ENCODE data around the gene GLIS1. TPM values are rescaled to one million over a fixed set of nuclear protein-coding genes. Genes with fewer than 3 reads are reported as not detected.

Gene GLIS1
- total RNA-seq, 2 donors from 2014 or later, result 0.16 TPM; not detected in 1

DNA sequence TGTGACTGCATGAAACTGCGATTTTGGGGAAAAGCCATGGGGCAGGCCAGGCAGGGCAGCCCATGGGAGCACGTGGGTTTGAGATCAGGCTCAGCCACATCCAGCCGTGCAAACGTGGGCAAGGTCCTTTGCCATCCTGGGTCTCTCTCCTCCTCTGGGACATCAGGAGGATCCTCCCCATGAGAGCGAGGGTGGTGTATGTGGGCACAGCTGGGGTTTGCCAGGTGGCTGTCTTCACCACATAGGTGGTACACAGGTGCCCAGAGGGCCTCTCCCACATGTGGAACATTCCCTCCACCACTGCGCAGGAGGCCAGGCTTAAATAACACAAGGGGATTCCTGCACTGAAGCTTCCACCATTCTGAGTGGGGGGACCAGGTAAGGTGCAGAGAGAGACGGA, 143.1 kb downstream of the GLIS1 start:
- Histone ChIP-seq H3K36me3 (no peaks in the 10 kb centered on the region), H3K9ac (ENCODE audit: low read depth in 2 of 2, low read length in 2 of 2) (no peak overlapping the region), H3K4me3 (no peak overlapping the region), H3K9me3 (no peaks in the 10 kb centered on the region), H3K27ac (no peak overlapping the region), H3K4me1 (no peaks in the 10 kb centered on the region), H3K27me3 (no peaks in the 10 kb centered on the region)
- intact Hi-C loops (cut with DNase I), result loop anchor here (10.0 kb wide), 1 partner anchor 111 kb away; no protein-coding TSS in a partner anchor
- no peak for DNase-seq
- TF ChIP-seq, protein P1, sequence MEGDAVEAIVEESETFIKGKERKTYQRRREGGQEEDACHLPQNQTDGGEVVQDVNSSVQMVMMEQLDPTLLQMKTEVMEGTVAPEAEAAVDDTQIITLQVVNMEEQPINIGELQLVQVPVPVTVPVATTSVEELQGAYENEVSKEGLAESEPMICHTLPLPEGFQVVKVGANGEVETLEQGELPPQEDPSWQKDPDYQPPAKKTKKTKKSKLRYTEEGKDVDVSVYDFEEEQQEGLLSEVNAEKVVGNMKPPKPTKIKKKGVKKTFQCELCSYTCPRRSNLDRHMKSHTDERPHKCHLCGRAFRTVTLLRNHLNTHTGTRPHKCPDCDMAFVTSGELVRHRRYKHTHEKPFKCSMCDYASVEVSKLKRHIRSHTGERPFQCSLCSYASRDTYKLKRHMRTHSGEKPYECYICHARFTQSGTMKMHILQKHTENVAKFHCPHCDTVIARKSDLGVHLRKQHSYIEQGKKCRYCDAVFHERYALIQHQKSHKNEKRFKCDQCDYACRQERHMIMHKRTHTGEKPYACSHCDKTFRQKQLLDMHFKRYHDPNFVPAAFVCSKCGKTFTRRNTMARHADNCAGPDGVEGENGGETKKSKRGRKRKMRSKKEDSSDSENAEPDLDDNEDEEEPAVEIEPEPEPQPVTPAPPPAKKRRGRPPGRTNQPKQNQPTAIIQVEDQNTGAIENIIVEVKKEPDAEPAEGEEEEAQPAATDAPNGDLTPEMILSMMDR (IDR thresholded peaks at IDR 0.05), result no peak

DNA sequence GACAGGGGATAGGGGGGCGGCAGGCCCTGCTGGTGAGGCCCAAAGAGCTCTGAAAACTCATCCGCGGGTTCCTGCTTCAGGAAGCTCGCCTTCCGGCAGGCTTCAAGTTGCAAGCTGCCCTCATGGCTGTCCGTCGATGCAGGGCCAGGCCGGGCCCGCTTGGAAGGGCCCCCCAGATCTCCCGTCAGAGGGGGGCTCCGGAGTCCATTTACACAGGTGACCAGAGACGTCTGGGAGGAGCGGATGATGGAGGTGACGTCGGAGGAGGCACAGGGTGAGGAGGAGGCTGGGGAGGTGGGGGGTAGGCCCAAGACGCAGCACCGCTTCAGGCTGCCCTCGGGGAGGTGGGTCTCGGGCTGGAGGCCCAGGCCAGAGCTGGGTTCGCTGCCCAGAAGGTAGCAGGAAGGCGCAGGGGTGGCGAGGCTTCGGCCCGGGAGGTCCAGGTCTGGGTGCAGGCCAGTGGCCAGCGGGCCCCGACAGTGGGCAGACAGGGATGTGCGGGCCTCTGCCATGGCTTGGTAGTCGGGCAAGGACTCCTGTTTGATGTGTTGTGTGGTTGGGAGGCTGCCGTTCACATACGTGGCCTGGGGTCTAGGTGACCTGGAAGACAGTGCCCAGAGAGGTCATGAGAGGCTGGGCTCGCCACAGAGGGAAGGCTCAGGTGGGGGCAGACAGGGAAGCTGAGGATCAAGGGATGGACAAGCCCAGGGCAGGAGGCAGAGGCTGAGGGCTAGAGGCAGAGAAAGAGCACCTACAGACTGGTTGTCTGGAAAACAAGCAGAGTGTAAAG, 144.4 kb downstream of the GLIS1 start:
- no peaks in the 10 kb centered on the region for H3K9me3 ChIP-seq
- no peaks in the 10 kb centered on the region for H3K4me1 ChIP-seq
- TF ChIP-seq, protein P1 (IDR thresholded peaks at IDR 0.05), result no peak
- H3K9ac ChIP-seq (ENCODE audit: low read depth in 2 of 2, low read length in 2 of 2), result no peak overlapping the region
- H3K27ac ChIP-seq, result no peak overlapping the region
- no peaks in the 10 kb centered on the region for H3K36me3 ChIP-seq
- intact Hi-C loops (cut with DNase I), result loop anchor here (10.0 kb wide), 1 partner anchor 110 kb away; no protein-coding TSS in a partner anchor
- no peak for DNase-seq
- H3K4me3 ChIP-seq, result no peak overlapping the region
- no peaks in the 10 kb centered on the region for H3K27me3 ChIP-seq

DNA sequence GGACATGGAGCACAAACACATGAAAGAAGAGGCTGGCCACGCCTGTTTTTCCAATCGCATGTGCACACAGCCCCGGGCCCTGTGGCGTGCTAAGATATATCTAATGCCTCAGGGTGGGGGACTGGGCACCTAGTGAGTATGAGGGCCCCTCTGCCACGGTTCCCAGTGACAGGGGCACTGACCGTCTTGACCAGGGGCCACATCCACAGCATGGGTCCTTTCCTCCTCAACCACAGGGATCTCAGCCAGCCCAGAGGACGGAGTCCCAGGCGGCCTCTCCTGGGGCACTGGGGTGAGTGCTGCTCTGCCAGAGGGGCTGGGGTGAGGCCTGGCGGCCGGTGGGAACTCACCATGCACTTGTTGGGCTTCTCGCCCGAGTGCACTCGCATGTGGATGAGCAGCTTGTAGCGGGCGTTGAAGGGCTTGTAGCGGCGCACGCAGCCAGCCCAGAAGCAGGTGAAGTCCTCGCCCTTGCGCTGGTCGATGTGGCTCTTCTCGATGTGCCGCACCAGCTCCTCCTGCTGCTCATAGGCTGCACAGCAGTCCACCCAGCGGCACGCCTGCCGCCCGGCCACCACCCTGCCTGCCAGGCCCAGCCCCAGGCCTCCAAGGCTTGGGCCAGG, 145.1 kb downstream of the GLIS1 start:
- no peak overlapping the region for H3K27ac ChIP-seq
- H3K9ac ChIP-seq (ENCODE audit: low read depth in 2 of 2, low read length in 2 of 2), result no peak overlapping the region
- H3K36me3 ChIP-seq, result no peaks in the 10 kb centered on the region
- H3K9me3 ChIP-seq, result no peaks in the 10 kb centered on the region
- TF ChIP-seq, protein P1 (IDR thresholded peaks at IDR 0.05), result peak; percentile 18
- no peaks in the 10 kb centered on the region for H3K27me3 ChIP-seq
- no peaks in the 10 kb centered on the region for H3K4me1 ChIP-seq
- intact Hi-C loops (cut with DNase I), result loop anchor here (10.0 kb wide), 1 partner anchor 109 kb away; no protein-coding TSS in a partner anchor
- DNase-seq, result no peak
- H3K4me3 ChIP-seq, result no peak overlapping the region

DNA sequence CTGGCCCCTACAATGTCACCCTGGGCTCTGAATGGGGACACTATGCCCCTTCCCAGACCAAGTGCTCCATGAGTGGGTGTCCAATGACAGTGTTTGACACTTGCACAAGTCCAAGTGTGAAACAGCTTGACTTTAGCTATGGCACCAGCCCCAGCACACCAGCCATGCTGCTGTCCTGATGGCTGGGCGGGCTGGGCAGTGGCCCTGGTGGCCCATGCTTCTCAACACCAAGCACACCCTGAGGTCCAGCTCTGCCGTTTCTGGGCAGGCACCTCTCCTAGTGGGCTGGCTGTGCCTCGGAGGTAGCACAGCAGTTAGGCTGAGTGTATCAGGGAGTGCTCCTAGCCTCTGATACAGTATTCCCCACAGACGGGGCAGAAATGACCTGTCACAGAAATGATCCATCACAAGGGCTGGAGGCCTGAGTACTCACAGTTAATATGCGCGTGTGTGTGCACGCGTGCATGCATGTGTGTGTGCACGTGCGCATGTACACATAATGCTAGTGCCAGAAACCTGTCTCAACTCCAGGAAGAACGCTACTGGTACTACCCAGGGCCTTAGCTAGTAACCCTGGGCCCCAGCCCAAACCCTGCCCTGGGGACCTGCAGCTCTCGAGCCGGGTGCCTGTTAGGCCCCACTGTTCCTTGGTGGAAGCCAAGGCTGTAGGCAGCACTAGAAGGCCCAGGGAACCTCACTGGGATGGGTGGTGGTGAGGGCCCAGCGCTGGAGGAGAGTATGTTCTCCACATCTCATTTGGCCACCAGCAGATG, 145.8 kb downstream of the GLIS1 start:
- Histone ChIP-seq H3K9ac (ENCODE audit: low read depth in 2 of 2, low read length in 2 of 2) (no peak overlapping the region), H3K27ac (no peak overlapping the region), H3K4me1 (no peaks in the 10 kb centered on the region), H3K4me3 (no peak overlapping the region), H3K36me3 (no peaks in the 10 kb centered on the region), H3K9me3 (no peaks in the 10 kb centered on the region), H3K27me3 (no peaks in the 10 kb centered on the region)
- intact Hi-C loops (cut with DNase I), result loop anchor here (10.0 kb wide), 1 partner anchor 108 kb away; no protein-coding TSS in a partner anchor
- no peak for DNase-seq
- TF ChIP-seq, protein P1 (IDR thresholded peaks at IDR 0.05), result no peak

DNA sequence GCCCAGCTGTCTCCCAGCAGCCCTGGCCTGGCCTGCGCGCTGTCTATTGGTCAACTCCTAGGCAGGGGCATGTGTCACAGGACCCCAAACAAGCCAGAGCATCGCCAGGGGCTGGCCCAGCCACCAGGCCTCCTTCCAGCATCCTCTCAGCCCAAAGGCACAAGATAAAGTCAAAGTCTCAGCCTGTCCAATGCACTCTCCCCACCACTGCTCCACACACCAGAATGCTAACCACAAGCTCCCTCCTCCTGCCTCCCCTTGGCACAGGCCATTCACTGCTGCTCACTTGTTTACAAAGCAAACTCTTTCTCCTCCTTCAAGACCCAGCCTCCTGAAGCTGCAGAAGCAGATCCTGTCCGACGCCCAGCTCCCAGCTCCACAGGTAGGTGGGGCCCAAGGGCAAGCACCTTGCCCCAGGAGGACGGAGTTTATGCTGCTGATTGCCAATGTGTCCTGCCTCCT, 146.4 kb downstream of the GLIS1 start:
- intact Hi-C loops (cut with DNase I), result loop anchor here (10.0 kb wide), 1 partner anchor 108 kb away; no protein-coding TSS in a partner anchor
- TF ChIP-seq, protein P1 (IDR thresholded peaks at IDR 0.05), result no peak
- no peak overlapping the region for H3K27ac ChIP-seq

More for the DNA sequence above, 146.4 kb downstream of the GLIS1 start:
- H3K27me3 ChIP-seq, result no peaks in the 10 kb centered on the region
- no peaks in the 10 kb centered on the region for H3K36me3 ChIP-seq
- no peaks in the 10 kb centered on the region for H3K9me3 ChIP-seq
- peak; percentile 26 for DNase-seq
- no peaks in the 10 kb centered on the region for H3K4me1 ChIP-seq
- no peak overlapping the region for H3K4me3 ChIP-seq
- no peak overlapping the region for H3K9ac ChIP-seq (ENCODE audit: low read depth in 2 of 2, low read length in 2 of 2)
